CD4-positive, alpha-beta T cell treated with Interferon alpha-2 for 1 hour (primary cell): ENCODE measurements around the gene ALDOB.

Experiments used
- DNase-seq, 2 donors: peaks; one replicate each; pipeline ENCODE4 v3.0.0-alpha.2; 2020 to 2022

The ALDOB gene

DNA sequence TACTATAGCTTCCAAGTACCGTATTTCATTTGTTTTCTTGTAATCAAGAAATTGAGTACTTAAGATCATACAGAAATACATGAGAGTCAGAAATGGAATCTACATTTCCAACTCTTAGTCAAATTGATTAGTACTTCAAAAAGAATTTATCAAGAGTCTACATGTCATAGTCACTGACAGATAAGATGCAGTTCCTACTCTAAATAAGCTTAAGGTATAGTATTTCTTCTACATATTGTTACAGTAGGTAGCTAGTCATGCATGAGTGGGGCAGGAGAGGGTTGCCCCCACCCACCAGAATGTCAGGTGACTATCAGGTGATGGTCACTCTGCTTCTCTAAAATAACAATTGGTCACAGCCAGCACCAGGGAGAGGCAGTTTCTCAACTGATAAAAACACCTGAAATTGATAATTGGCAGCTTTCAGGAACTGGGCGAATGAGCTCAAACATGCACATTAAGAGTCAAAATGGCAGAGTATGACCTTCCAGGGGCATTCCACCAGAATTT lies 53.7 kb downstream of the ALDOB start:
- no peak for DNase-seq

DNA sequence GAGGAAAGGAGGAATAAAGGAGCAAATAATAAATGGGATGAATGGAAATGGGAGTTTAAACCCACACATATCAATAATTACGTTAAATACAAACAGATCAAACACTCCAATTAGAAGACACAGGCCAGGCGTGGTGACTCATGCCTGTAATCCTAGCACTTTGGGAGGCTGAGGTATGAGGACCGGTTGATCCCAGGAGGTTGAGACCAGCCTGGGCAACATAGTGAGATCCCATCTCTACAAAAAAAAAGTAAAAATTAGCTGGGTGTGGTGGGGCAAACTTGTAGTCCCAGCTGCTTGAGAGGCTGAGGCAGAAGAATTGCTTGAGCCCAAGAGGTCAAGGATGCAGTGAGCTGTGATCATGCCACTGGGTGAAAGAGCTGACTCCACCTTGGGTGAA lies 54.5 kb downstream of the ALDOB start:
- DNase-seq = no peak

DNA sequence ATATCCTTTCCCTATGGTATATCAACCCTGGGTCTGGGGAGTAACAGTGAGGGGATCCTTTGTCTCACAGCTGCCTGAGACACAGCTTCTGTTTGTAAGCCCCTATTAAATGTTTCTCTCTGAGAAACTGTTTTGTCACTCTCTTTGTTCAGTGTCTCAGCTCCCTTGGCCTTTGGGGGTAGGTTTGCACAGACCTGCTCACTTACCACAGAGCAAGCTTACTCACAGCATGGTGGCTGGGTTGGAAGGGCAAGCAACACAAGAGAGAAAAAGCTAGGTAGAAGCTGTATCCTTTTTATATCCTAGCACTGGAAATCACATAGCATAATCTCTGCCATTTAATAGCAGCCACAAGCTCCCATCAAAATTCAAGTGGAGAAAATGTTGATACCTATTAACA lies 55.3 kb downstream of the ALDOB start:
- DNase-seq = no peak

DNA sequence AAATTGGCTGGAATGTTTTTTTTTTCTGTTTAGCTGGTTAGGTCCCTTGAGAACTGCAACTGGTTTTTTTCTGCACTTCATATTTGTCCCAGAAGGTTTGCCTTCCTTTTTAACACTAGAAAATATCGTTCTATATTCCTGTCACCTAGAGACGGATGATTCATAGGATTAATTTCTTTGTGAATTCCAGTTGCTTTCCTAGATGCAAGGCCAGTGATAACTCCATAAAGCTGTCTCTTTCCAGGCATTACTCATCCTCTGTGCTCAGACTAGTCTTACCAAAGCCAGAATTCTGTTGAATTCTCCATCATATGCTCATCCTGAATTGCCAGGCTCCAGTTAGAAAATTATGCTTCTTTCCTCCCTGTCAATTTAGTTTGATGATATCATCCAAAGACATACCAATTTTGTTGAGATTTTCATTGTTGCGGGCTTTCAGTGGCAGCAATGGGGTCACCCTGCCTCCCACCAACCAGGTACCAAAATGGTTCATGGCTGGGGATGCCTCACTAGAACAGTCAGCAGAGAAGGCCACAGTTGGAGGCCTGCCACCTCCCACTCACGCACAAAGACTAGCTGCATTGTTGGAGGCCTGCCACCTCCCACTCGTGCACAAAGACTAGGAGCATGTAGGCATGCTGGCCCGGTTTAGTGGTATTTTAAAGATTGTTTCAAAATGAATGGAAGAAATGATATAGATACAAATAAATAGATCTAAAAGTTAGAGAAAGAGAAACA lies 59.3 kb downstream of the ALDOB start:
- no peak for DNase-seq

DNA sequence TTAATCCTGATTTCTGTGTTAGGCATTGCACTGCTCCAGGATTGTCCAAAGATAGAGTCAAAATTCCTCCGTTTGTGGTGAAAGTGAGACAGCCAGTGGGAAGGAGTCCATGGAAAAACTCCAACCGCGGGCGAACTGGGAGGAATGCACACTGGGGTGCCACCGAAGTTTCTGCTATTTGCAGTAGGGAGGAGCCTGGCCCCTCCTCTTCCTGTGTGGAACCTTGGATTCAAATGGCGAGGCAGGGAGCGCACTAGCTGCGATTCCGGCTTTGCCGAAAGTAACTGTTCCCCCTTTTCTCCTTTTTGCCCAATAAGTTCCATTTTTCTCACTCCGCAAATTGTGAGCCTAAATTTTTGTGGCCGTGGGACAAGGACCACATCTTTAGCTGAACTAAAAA lies 60.0 kb downstream of the ALDOB start:
- DNase-seq = no peak

DNA sequence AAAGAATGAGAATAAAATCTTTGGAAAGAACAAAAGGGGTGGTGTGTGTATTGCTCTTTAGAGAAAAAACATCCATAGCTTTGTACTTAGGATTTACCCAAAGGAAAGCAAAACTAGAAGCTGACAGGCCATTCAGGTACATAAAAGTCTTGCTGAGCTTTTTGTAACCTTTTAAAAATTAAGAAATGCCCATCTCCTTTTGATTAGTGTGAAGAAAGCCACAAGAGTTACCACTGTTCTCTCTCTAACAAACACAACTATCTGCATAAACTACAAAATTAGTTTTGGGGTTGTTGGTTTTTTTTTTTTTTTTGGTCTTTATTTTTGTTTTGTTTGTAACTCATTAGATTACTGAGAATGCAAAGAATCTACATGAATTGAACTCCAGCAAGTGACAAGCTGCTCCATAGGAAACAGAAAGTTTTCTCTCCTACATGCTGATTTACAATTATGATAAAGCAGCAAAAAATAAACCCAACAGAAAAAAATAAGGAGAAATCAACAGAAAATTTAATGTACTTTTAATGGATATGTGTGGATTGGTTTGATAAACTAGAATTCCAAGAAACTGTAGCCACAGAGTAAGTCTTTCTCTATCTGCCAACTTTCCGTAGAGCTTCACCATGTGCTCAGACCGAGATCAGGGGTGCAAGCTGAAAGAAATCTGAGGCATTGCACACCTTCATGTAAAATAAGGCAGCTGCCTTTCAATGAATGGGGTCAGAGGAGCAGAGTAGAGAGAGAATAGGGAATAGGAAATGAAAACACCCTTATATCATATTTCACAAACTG lies 63.1 kb downstream of the ALDOB start:
- no peak for DNase-seq

DNA sequence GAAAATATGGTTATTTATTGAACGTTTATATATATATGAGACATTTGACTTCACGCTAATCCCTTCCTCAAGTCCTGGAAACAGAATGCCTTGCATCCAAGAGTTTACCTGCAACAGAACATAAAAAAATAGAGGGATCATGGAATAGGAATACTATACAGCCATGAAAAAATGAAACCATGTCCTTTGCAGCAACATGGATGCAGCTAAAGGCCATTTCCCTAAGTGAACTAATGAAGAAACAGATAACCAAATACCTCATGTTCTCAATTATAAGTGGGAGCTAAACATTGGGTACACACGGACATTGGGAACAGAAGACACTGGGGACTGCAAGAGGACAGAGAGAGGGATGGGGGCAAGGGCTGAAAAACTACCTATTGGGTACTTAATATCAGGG lies 63.8 kb downstream of the ALDOB start:
- no peak for DNase-seq
